DMS153 treated with DMSO at 0.1 percent for 48 hours (cell line): ENCODE results near the gene DVL1.

Experiments used
- DNase-seq: peaks from one replicate; lab custom pipeline; 2025; ENCODE audit not compliant: unreplicated experiment; lab: John Stamatoyannopoulos, UW

Gene DVL1

GRCh38 chr1:1342061-1342562, 7.1 kb downstream of the DVL1 start:
- no peak for DNase-seq

- DNase-seq, result no peak
These were observed 7.6 kb downstream of the DVL1 start for GRCh38 chr1:1341549-1342021.

GRCh38 chr1:1340791-1341548, 8.2 kb downstream of the DVL1 start:
- no peak for DNase-seq

GRCh38 chr1:1340185-1340584, 9.0 kb downstream of the DVL1 start:
- DNase-seq, result no peak

GRCh38 chr1:1338278-1338677, 10.9 kb downstream of the DVL1 start:
- DNase-seq, result no peak

- DNase-seq, result no peak
These were observed 11.4 kb downstream of the DVL1 start for GRCh38 chr1:1337793-1338147.

- DNase-seq, result no peak
These were observed 12.1 kb downstream of the DVL1 start for GRCh38 chr1:1336931-1337792.

GRCh38 chr1:1336446-1336845, 12.8 kb downstream of the DVL1 start:
- no peak for DNase-seq

GRCh38 chr1:1335792-1336248, 13.4 kb downstream of the DVL1 start:
- DNase-seq, result no peak

- no peak for DNase-seq
These were observed 13.9 kb downstream of the DVL1 start for GRCh38 chr1:1335283-1335682.

- no peak for DNase-seq
These were observed 14.4 kb downstream of the DVL1 start for GRCh38 chr1:1334835-1335234.

GRCh38 chr1:1333551-1334241, 15.5 kb downstream of the DVL1 start:
- no peak for DNase-seq

GRCh38 chr1:1332774-1333480, 16.3 kb downstream of the DVL1 start:
- DNase-seq, result no peak

- no peak for DNase-seq
These were observed 17.0 kb downstream of the DVL1 start for GRCh38 chr1:1332031-1332755.

- no peak for DNase-seq
These were observed 17.9 kb downstream of the DVL1 start, which contains the start of gene TAS1R3 for GRCh38 chr1:1331068-1331965. Gene TAS1R3, plus strand, starts transcription at chr1:1331280. Its CDS starts 66 bp downstream, at chr1:1331346.

GRCh38 chr1:1330366-1331067, 18.7 kb downstream of the DVL1 start:
- DNase-seq, result no peak

- DNase-seq, result no peak
These were observed 19.7 kb downstream of the DVL1 start for GRCh38 chr1:1329304-1330210.
